B cell (primary cell): ENCODE results near the gene WIPI1. TPM values are rescaled to one million over a fixed set of nuclear protein-coding genes. Genes with fewer than 3 reads are reported as not detected.

ENCODE experiments used
- ATAC-seq: fragments of 200-7000 bp; cut with Tn5 transposase; one replicate; pipeline ENCODE4 v1.10.0; 2021; ENCODE audit warnings: low read depth, mild to moderate bottlenecking, moderate number of reproducible peaks, moderate library complexity
- CTCF ChIA-PET: fragments of 350-600 bp; sonication (Branson Sonifier 250); formaldehyde crosslinking; loops from one replicate; lab custom pipeline; 2021; ENCODE audit warnings: antibody characterized with exemption, inconsistent platforms; lab: Charles Lee
- POLR2A ChIA-PET: fragments of 350-600 bp; sonication (Branson Sonifier 250); formaldehyde crosslinking; loops from one replicate; lab custom pipeline; 2021; ENCODE audit warnings: antibody characterized with exemption; lab: Charles Lee
- DNase-seq: peaks from one replicate; pipeline ENCODE4 v3.0.0; 2013
- H2AFZ ChIP-seq: 2 replicates; pipeline ENCODE4 v1.6.1; 2012; ENCODE audit warnings: mild to moderate bottlenecking, low read depth, low read length; ENCODE audit not compliant: insufficient read depth, poor library complexity, severe bottlenecking
- H3K27ac ChIP-seq, 2 donors: 1 replicate in 1 of 2; 2 replicates in 1 of 2; pipeline ENCODE4 v1.5.1; 2012 to 2013; ENCODE audit warnings: low read length in 2 of 2, mild to moderate bottlenecking in 2 of 2, moderate library complexity in 1 of 2
- H3K27me3 ChIP-seq, 4 experiments: fragments of 200-600 bp in 1 of 4; sonication (generic) in 1 of 4; replicated peaks in 1 of 4; 1 replicate in 2 of 4; 2 replicates in 2 of 4; pipeline versions ENCODE4 v1.6.1 to v1.7.0; 2013 to 2016; ENCODE audit warnings: low read length in 3 of 4, mild to moderate bottlenecking in 2 of 4, mixed read lengths in 1 of 4, moderate library complexity in 1 of 4; ENCODE audit not compliant: insufficient read depth in 4 of 4, control insufficient read depth in 3 of 4; ENCODE audit errors: control extremely low read depth in 1 of 4
- H3K36me3 ChIP-seq, 2 experiments: replicated peaks in 1 of 2; 1 replicate in 1 of 2; 2 replicates in 1 of 2; pipeline versions ENCODE4 v1.6.1 to v1.7.1; 2013; ENCODE audit warnings: low read length in 1 of 2; ENCODE audit not compliant: insufficient read depth in 2 of 2, control insufficient read depth in 1 of 2; ENCODE audit errors: control extremely low read depth in 1 of 2, extremely low read depth in 1 of 2
- H3K4me1 ChIP-seq, 2 donors: fragments of 200-600 bp in 1 of 2; sonication (generic) in 1 of 2; 1 replicate in 1 of 2; 2 replicates in 1 of 2; pipeline versions ENCODE4 v1.5.1 to v1.6.1; 2013 to 2017; ENCODE audit warnings: low read length in 2 of 2; ENCODE audit not compliant: control insufficient read depth in 2 of 2, insufficient read depth in 2 of 2
- H3K4me2 ChIP-seq: replicated peaks from 2 replicates; pipeline ENCODE3; 2012; ENCODE audit warnings: mild to moderate bottlenecking, low read depth, low read length; ENCODE audit not compliant: poor library complexity, severe bottlenecking
- H3K4me3 ChIP-seq, 5 experiments: fragments of 200-600 bp in 1 of 5; sonication (generic) in 1 of 5; 1 replicate in 3 of 5; 2 replicates in 2 of 5; pipeline versions ENCODE4 v1.5.1 to v1.7.0; 2011 to 2016; ENCODE audit warnings: low read length in 4 of 5, mild to moderate bottlenecking in 4 of 5, low read depth in 2 of 5, control low read depth in 1 of 5, moderate library complexity in 1 of 5; ENCODE audit not compliant: insufficient read depth in 1 of 5; ENCODE audit errors: control extremely low read depth in 1 of 5, extremely low read depth in 1 of 5
- H3K79me2 ChIP-seq: fragments of 200-600 bp; sonication (generic); one replicate; pipeline ENCODE4 v1.6.0; 2016; ENCODE audit warnings: low read length; ENCODE audit not compliant: control insufficient read depth, insufficient read depth
- H3K9ac ChIP-seq: fragments of 200-600 bp; sonication (generic); 2 replicates; pipeline ENCODE4 v1.6.1; 2017; ENCODE audit warnings: mild to moderate bottlenecking, low read length, moderate library complexity
- H3K9me3 ChIP-seq, 3 donors: one replicate each; pipeline versions ENCODE4 v1.6.1 to v1.7.1; 2013; ENCODE audit warnings: low read length in 2 of 3; ENCODE audit not compliant: control insufficient read depth in 2 of 3, insufficient read depth in 1 of 3; ENCODE audit errors: control extremely low read depth in 1 of 3
- H4K20me1 ChIP-seq: 2 replicates; pipeline ENCODE4 v1.6.0; 2012; ENCODE audit warnings: mild to moderate bottlenecking, low read length; ENCODE audit not compliant: insufficient read depth, control insufficient read depth, poor library complexity, severe bottlenecking
- H3K27ac Mint-ChIP-seq: one replicate; pipeline ENCODE4 v1.8.0; 2021; ENCODE audit warnings: mixed read lengths
- H3K27me3 Mint-ChIP-seq: one replicate; pipeline ENCODE4 v1.8.0; 2021; ENCODE audit warnings: mixed read lengths
- H3K4me1 Mint-ChIP-seq: one replicate; pipeline ENCODE4 v1.8.0; 2021; ENCODE audit warnings: mixed read lengths
- H3K4me3 Mint-ChIP-seq: one replicate; pipeline ENCODE4 v1.8.0; 2021; ENCODE audit warnings: mixed read lengths
- H3K9me3 Mint-ChIP-seq: one replicate; pipeline ENCODE4 v1.8.0; 2022; ENCODE audit warnings: mixed read lengths; ENCODE audit not compliant: insufficient read depth
- EZH2 ChIP-seq: IDR thresholded peaks from 2 replicates; pipeline ENCODE4 v1.6.1; 2012; ENCODE audit warnings: borderline replicate concordance, low read depth, mild to moderate bottlenecking, moderate library complexity, low read length; ENCODE audit not compliant: insufficient read depth, poor library complexity, severe bottlenecking
- WGBS: methylation state at CpG from one replicate; pipeline ENCODE4 v1.1.5; 2013; ENCODE audit warnings: missing lambda C conversion rate; ENCODE audit not compliant: insufficient coverage; 5-methylcytosine and 5-hydroxymethylcytosine counted together
- intact Hi-C: fragments of 100-400 bp; cut with micrococcal nuclease; formaldehyde crosslinking; loops from one replicate; pipeline ENCODE4 v1.10.0; 2022
- polyA plus RNA-seq: library from polyadenylated mRNA; depleted of rRNA; stranded (reverse); fragments of >200 nt; gene quantifications from 2 replicates; pipeline ENCODE4 v1.2.3, GENCODE V29; 2012
- total RNA-seq, 2 donors: library from RNA; stranded (reverse); fragments of 120-200 nt in 1 of 2; gene quantifications; 1 replicate in 1 of 2; 2 replicates in 1 of 2; pipeline versions ENCODE4 v1.2.3 to v1.2.4, GENCODE V29; 2013 to 2022
- TF ChIP-seq, protein P1 (sequence below): fragments of 200-600 bp; IDR thresholded peaks from one replicate; pipeline ENCODE4 v1.8.0; 2022; ENCODE audit warnings: antibody characterized with exemption, mild to moderate bottlenecking

Gene WIPI1
- total and polyA plus RNA-seq, 2 donors (not counting 1 experiment from before 2014, with no cell fraction given) = 6.0 to 14.7 TPM

DNA sequence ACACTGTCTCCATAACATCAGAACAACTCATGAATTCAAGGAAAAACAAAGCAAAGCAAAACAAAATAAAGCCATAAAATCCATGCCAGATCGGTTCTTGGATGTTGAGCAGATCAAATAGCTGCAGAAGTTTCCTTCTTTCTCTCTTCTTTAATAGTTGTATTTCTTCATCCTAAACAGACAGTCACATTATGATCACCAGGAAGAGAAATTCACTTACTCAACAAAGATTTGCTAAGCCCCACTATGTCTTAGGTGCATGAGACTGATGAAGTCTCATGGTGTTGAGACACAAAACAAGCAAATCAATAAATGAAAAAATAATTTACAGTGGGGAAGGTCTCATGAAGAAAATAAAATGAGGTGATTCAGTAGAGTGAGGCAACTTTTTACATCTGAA, 72.8 kb downstream of the WIPI1 start:
- intact Hi-C loops = no loop called here
- ATAC-seq (no peak), DNase-seq (no peak)
- H3K4me3 ChIP-seq = no peak overlapping the region
- no peaks in the 10 kb centered on the region for H4K20me1 ChIP-seq
- no peaks in the 10 kb centered on the region for H3K79me2 ChIP-seq
- CTCF ChIA-PET = no interaction called here
- H3K27me3 ChIP-seq = no peaks in the 10 kb centered on the region
- TF ChIP-seq, protein P1, sequence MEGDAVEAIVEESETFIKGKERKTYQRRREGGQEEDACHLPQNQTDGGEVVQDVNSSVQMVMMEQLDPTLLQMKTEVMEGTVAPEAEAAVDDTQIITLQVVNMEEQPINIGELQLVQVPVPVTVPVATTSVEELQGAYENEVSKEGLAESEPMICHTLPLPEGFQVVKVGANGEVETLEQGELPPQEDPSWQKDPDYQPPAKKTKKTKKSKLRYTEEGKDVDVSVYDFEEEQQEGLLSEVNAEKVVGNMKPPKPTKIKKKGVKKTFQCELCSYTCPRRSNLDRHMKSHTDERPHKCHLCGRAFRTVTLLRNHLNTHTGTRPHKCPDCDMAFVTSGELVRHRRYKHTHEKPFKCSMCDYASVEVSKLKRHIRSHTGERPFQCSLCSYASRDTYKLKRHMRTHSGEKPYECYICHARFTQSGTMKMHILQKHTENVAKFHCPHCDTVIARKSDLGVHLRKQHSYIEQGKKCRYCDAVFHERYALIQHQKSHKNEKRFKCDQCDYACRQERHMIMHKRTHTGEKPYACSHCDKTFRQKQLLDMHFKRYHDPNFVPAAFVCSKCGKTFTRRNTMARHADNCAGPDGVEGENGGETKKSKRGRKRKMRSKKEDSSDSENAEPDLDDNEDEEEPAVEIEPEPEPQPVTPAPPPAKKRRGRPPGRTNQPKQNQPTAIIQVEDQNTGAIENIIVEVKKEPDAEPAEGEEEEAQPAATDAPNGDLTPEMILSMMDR = no peak
- no peak for TF ChIP-seq EZH2
- H2AFZ ChIP-seq = no peak overlapping the region
- Mint-ChIP-seq H3K4me3 (no peak overlapping the region), H3K4me1 (peaks cover 5% of the 10 kb centered on the region), H3K27me3 (peaks cover 27% of the 10 kb centered on the region), H3K27ac (no peak overlapping the region), H3K9me3 (no peaks in the 10 kb centered on the region)
- H3K9me3 ChIP-seq = no peaks in the 10 kb centered on the region
- H3K4me1 ChIP-seq = no peaks in the 10 kb centered on the region
- no peak overlapping the region for H3K4me2 ChIP-seq
- POLR2A ChIA-PET = no interaction called here
- no peak overlapping the region for H3K27ac ChIP-seq
- no peak overlapping the region for H3K9ac ChIP-seq
- H3K36me3 ChIP-seq = no peaks in the 10 kb centered on the region
- WGBS = no CpG with 5 or more reads among the region's 1 CpG

DNA sequence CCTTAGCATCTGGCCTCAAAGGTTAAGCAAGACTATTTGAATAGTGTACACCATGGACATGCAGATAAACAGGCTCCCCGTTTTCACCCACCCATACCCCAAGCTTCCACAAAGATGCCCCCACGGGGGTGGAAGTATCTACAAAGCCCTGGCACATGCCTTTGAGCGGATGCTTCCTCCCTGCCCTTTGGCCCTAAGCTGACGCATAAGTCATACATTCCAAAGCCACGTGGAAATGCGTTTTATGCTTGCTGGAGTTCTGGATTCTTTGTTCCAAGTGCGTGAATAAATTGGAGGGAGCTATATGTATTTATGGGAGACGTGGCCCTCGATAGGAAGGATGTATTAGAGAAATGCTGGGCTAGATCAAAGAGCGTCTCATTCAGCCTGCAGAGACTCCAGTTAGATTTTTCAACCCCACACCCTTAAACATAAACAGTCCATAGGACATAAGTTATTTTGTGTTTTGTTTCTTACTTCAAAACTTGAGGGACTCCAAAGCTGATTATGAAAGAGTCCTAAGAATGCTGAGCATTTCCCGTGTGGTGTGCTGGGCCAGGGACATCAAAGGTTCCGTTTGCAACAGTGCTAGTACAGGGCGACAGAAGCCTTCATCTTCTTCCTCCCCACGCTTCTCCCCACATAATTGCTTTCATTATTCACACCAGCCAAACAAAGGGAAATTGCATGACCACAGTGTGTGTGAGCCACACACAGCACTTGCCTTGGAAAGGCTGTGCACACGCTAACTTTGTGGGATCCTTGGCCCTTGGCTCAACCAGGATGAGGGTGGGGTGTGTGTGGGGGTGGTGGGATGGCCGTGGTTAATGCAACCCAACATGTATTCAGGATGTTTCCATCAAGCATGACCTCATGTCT, 73.6 kb downstream of the WIPI1 start:
- CTCF ChIA-PET = interaction anchor here (1.8 kb wide), 1 partner anchor 15 kb away, joined by 5 read pairs; no protein-coding TSS in a partner anchor
- no peak overlapping the region for H3K4me3 Mint-ChIP-seq
- peaks cover 5% of the 10 kb centered on the region for H3K4me1 Mint-ChIP-seq

More for the DNA sequence above, 73.6 kb downstream of the WIPI1 start:
- H3K9ac ChIP-seq = no peak overlapping the region
- DNase-seq (no peak), ATAC-seq (no peak)
- no peak overlapping the region for H2AFZ ChIP-seq
- H3K4me3 ChIP-seq = no peak overlapping the region
- H3K27ac Mint-ChIP-seq = no peak overlapping the region
- no peaks in the 10 kb centered on the region for H3K4me1 ChIP-seq
- no peaks in the 10 kb centered on the region for H3K27me3 ChIP-seq
- no peaks in the 10 kb centered on the region for H3K9me3 Mint-ChIP-seq
- H3K27me3 Mint-ChIP-seq = peaks cover 27% of the 10 kb centered on the region
- no peaks in the 10 kb centered on the region for H4K20me1 ChIP-seq
- TF ChIP-seq EZH2 = no peak
- TF ChIP-seq, protein P1 = no peak
- H3K9me3 ChIP-seq = no peaks in the 10 kb centered on the region
- H3K79me2 ChIP-seq = no peaks in the 10 kb centered on the region
- H3K27ac ChIP-seq = no peak overlapping the region
- H3K4me2 ChIP-seq = no peak overlapping the region
- WGBS = 84% methylated on average over 9 of the region's 16 CpGs
- intact Hi-C loops = no loop called here
- no peaks in the 10 kb centered on the region for H3K36me3 ChIP-seq
- POLR2A ChIA-PET = no interaction called here
